ENCODE measurements around the gene SORCS2.

Gene SORCS2

DNA sequence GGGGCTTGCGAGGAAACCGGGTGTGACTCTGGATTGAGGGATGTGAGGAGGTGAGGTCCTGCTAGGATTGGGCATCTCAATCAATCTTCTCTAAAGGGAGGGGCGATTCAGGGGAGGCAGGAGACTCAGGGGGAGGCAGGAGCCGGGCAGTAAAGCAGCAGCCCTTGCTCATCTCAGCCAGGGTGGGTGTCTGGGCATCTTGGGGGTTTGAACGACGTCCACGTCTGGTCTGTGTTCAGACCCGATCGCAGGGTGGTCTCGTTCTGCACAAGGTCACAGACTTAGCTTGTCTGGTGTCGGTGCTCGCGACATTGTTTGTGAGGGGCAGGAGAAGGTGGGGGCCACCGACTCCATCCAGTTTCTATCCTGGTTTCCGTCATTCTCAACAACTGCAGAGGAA is 473.7 kb downstream of the SORCS2 start:
- no peaks in the 10 kb centered on the region for H3K27me3 ChIP-seq (ENCODE audit: control insufficient read depth in 1 of 2, insufficient read depth in 2 of 2, low read length in 2 of 2)
- H3K4me1 ChIP-seq (ENCODE audit: control insufficient read depth, insufficient read depth, low read length), result no peaks in the 10 kb centered on the region
- H3K9me3 ChIP-seq (ENCODE audit: control insufficient read depth in 2 of 2, low read length in 2 of 2), result peaks cover 0 to 6% of the 10 kb centered on the region in 2 donors
- no peaks in the 10 kb centered on the region for H3K36me3 ChIP-seq (ENCODE audit: control insufficient read depth in 2 of 2, insufficient read depth in 2 of 2, low read length in 2 of 2)
- no peak overlapping the region for H3K27ac ChIP-seq (ENCODE audit: low read length)
- no peak overlapping the region for H3K9ac ChIP-seq (ENCODE audit: low read length in 2 of 2)
- H3K4me3 ChIP-seq (ENCODE audit: low read length in 2 of 2), result no peak overlapping the region

DNA sequence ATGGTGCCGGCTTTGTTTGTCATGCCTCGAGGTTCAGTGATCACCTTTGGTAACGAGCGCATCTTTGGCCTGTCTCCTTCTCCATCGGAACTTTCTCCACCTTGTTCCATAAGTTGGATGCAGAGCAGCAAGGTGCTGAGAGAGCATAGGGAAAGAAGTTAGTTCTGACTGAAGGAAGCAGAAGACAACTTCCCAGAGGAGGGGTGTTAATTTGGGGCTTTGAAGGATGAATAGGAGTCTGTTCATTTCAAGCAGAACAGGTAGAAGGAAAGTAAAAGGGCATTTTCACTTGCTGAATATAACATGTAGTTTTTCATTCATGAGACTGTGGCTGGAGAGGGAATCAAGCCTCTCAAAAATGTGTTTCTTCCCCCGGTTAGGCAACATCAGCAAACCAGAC is 474.4 kb downstream of the SORCS2 start:
- Histone ChIP-seq H3K4me1 (ENCODE audit: control insufficient read depth, insufficient read depth, low read length) (no peaks in the 10 kb centered on the region), H3K9me3 (ENCODE audit: control insufficient read depth in 2 of 2, low read length in 2 of 2) (peaks cover 0 to 6% of the 10 kb centered on the region in 2 donors), H3K4me3 (ENCODE audit: low read length in 2 of 2) (no peak overlapping the region), H3K27me3 (ENCODE audit: control insufficient read depth in 1 of 2, insufficient read depth in 2 of 2, low read length in 2 of 2) (no peaks in the 10 kb centered on the region), H3K27ac (ENCODE audit: low read length) (no peak overlapping the region), H3K9ac (ENCODE audit: low read length in 2 of 2) (no peak overlapping the region), H3K36me3 (ENCODE audit: control insufficient read depth in 2 of 2, insufficient read depth in 2 of 2, low read length in 2 of 2) (no peaks in the 10 kb centered on the region)

DNA sequence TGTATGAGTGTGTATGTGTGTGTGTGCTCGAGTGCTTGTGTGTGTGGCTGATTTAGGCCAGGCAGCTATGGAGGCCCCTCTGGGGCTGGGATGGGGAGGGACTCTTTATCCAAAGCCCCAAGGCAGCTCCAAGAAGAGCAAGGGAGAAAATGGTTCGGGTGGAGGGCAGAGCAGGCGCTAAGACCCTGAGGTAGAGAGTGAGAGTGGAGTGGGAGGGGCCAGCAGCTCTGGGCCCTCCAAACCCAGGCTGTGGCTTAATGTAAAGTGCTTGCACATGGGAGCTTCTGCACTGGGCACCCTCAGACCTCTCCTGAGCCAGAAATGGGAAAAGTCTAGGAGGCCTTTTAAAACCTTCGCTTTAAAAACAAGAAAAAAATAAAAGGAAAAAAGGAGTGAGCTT is 475.9 kb downstream of the SORCS2 start:
- H3K27me3 ChIP-seq (ENCODE audit: control insufficient read depth in 1 of 2, insufficient read depth in 2 of 2, low read length in 2 of 2), result peaks cover 0 to 4% of the 10 kb centered on the region in 2 donors
- peaks cover 0 to 6% of the 10 kb centered on the region in 2 donors for H3K9me3 ChIP-seq (ENCODE audit: control insufficient read depth in 2 of 2, low read length in 2 of 2)
- no peak overlapping the region for H3K4me3 ChIP-seq (ENCODE audit: low read length in 2 of 2)
- H3K36me3 ChIP-seq (ENCODE audit: control insufficient read depth in 2 of 2, insufficient read depth in 2 of 2, low read length in 2 of 2), result no peaks in the 10 kb centered on the region
- no peaks in the 10 kb centered on the region for H3K4me1 ChIP-seq (ENCODE audit: control insufficient read depth, insufficient read depth, low read length)
- no peak overlapping the region for H3K27ac ChIP-seq (ENCODE audit: low read length)
- no peak overlapping the region for H3K9ac ChIP-seq (ENCODE audit: low read length in 2 of 2)

DNA sequence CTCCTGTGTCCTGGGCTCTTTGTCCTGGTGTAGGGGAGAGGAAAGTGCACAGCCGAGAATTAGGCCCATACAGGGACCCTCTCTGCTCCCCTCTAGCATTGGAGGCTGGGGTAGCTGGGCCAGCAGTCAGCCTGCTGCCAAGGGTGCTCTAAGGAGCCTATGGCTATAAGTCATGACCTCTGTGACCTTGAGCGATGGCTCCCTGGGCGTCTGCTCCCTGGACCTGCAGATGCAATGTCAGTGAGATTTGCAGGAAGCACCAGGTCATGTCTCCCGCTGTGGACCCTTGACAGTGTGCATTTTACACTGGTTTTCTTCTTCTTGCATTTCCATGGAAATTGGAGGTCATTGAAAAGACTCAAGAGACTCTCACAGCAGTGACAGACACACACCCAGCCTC is 476.5 kb downstream of the SORCS2 start:
- H3K9ac ChIP-seq (ENCODE audit: low read length in 2 of 2), result no peak overlapping the region

DNA sequence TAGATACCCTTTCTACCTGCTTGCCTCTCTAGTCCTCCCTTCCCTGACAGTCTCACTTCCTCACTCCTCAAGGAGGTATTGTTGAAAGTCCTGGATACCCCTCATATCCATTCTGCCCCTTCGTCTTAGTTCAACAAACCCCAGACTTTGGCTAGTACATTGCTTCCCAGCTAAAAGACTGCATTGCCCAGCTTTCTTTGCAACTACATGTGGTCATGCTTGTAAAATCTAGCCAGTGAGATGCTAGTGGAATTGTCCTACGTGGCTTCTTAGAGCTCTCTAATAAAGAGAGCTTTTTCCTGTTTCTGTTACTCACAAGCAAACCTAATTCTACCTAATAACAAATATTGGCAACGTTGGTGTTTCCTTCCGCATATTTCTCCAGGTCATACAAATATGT is 480.3 kb downstream of the SORCS2 start:
- Histone ChIP-seq H3K9ac (ENCODE audit: low read length in 2 of 2) (no peak overlapping the region), H3K27me3 (ENCODE audit: control insufficient read depth in 1 of 2, insufficient read depth in 2 of 2, low read length in 2 of 2) (peaks cover 0 to 4% of the 10 kb centered on the region in 2 donors), H3K4me3 (ENCODE audit: low read length in 2 of 2) (no peak overlapping the region), H3K27ac (ENCODE audit: low read length) (no peak overlapping the region), H3K4me1 (ENCODE audit: control insufficient read depth, insufficient read depth, low read length) (no peaks in the 10 kb centered on the region), H3K36me3 (ENCODE audit: control insufficient read depth in 2 of 2, insufficient read depth in 2 of 2, low read length in 2 of 2) (no peaks in the 10 kb centered on the region), H3K9me3 (ENCODE audit: control insufficient read depth in 2 of 2, low read length in 2 of 2) (peaks cover 0 to 6% of the 10 kb centered on the region in 2 donors)

More for the DNA sequence above, 476.5 kb downstream of the SORCS2 start:
- Histone ChIP-seq H3K27me3 (ENCODE audit: control insufficient read depth in 1 of 2, insufficient read depth in 2 of 2, low read length in 2 of 2) (peaks cover 0 to 4% of the 10 kb centered on the region in 2 donors), H3K36me3 (ENCODE audit: control insufficient read depth in 2 of 2, insufficient read depth in 2 of 2, low read length in 2 of 2) (no peaks in the 10 kb centered on the region), H3K27ac (ENCODE audit: low read length) (no peak overlapping the region), H3K4me3 (ENCODE audit: low read length in 2 of 2) (no peak overlapping the region), H3K9me3 (ENCODE audit: control insufficient read depth in 2 of 2, low read length in 2 of 2) (peaks cover 0 to 6% of the 10 kb centered on the region in 2 donors), H3K4me1 (ENCODE audit: control insufficient read depth, insufficient read depth, low read length) (no peaks in the 10 kb centered on the region)

GRCh38 chr4:7673121-7673520 is 480.8 kb downstream of the SORCS2 start:
- H3K36me3 ChIP-seq (ENCODE audit: control insufficient read depth in 2 of 2, insufficient read depth in 2 of 2, low read length in 2 of 2), result no peaks in the 10 kb centered on the region

GRCh38 chr4:7674706-7675105 is 482.4 kb downstream of the SORCS2 start:
- Histone ChIP-seq H3K4me1 (ENCODE audit: control insufficient read depth, insufficient read depth, low read length) (no peaks in the 10 kb centered on the region), H3K27ac (ENCODE audit: low read length) (no peak overlapping the region), H3K9ac (ENCODE audit: low read length in 2 of 2) (no peak overlapping the region), H3K4me3 (ENCODE audit: low read length in 2 of 2) (no peak overlapping the region), H3K36me3 (ENCODE audit: control insufficient read depth in 2 of 2, insufficient read depth in 2 of 2, low read length in 2 of 2) (no peaks in the 10 kb centered on the region), H3K9me3 (ENCODE audit: control insufficient read depth in 2 of 2, low read length in 2 of 2) (peaks cover 0 to 6% of the 10 kb centered on the region in 2 donors), H3K27me3 (ENCODE audit: control insufficient read depth in 1 of 2, insufficient read depth in 2 of 2, low read length in 2 of 2) (peaks cover 0 to 4% of the 10 kb centered on the region in 2 donors)

More at GRCh38 chr4:7673121-7673520, 480.8 kb downstream of the SORCS2 start:
- no peaks in the 10 kb centered on the region for H3K4me1 ChIP-seq (ENCODE audit: control insufficient read depth, insufficient read depth, low read length)
- H3K9ac ChIP-seq (ENCODE audit: low read length in 2 of 2), result no peak overlapping the region
- peaks cover 0 to 4% of the 10 kb centered on the region in 2 donors for H3K27me3 ChIP-seq (ENCODE audit: control insufficient read depth in 1 of 2, insufficient read depth in 2 of 2, low read length in 2 of 2)
- no peak overlapping the region for H3K27ac ChIP-seq (ENCODE audit: low read length)
- H3K9me3 ChIP-seq (ENCODE audit: control insufficient read depth in 2 of 2, low read length in 2 of 2), result peaks cover 0 to 6% of the 10 kb centered on the region in 2 donors
- H3K4me3 ChIP-seq (ENCODE audit: low read length in 2 of 2), result no peak overlapping the region

DNA sequence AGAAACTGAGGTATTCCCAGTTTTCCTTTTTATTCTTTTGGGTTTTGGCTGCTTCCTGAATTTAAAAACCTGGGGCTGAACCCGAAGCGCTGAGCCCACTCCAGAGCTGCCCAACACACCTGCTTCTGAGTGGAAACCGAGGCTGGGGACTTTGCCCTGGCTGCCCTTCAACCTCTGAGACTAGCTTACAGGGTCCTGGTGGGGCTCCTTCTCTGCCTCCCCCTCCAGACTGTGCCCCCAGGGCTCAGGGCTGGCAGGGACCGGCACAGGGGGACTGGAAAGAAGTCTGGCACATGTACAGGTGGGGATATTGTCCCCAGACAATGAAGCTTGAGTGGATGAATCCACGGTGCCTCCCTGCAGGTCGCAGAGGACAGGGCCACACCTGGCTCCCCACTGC is 482.8 kb downstream of the SORCS2 start:
- H3K27me3 ChIP-seq (ENCODE audit: control insufficient read depth in 1 of 2, insufficient read depth in 2 of 2, low read length in 2 of 2), result peaks cover 0 to 4% of the 10 kb centered on the region in 2 donors
- no peak overlapping the region for H3K27ac ChIP-seq (ENCODE audit: low read length)
- no peaks in the 10 kb centered on the region for H3K36me3 ChIP-seq (ENCODE audit: control insufficient read depth in 2 of 2, insufficient read depth in 2 of 2, low read length in 2 of 2)
- no peaks in the 10 kb centered on the region for H3K4me1 ChIP-seq (ENCODE audit: control insufficient read depth, insufficient read depth, low read length)
- H3K9ac ChIP-seq (ENCODE audit: low read length in 2 of 2), result no peak overlapping the region
- H3K4me3 ChIP-seq (ENCODE audit: low read length in 2 of 2), result no peak overlapping the region
- H3K9me3 ChIP-seq (ENCODE audit: control insufficient read depth in 2 of 2, low read length in 2 of 2), result peaks cover 0 to 6% of the 10 kb centered on the region in 2 donors

DNA sequence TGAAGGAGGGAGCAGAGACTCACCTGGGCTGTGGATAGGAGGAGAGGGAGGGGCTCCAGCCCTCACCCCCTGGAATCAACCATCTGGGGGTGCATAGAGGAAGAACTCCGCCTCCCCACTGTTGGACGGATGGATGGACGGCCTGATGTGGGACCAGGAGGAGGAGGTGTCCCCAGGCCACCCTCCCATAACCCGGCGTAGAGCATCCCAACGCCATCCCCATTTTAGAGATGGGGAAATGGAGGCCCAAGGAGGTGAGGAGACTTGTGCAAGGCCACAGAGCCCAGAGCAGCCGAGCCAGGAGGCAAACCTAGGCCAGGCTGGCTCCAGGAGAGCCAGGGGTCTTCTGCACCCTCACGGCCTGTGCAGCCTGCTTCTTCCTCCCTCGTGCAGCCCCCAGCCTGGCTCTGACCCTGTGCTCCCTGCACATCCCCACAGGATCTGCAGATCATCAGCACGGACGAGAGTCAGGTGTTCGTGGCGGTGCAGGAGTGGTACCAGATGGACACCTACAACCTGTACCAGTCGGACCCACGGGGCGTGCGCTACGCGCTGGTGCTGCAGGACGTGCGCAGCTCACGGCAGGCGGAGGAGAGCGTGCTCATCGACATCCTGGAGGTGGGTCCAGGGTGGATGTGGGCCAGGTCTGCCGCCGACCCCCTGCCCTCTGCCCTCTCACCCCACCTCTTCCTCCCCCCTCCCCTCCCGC is 483.4 kb downstream of the SORCS2 start:
- no peak overlapping the region for H3K9ac ChIP-seq (ENCODE audit: low read length in 2 of 2)
- no peak overlapping the region for H3K27ac ChIP-seq (ENCODE audit: low read length)
- no peaks in the 10 kb centered on the region for H3K4me1 ChIP-seq (ENCODE audit: control insufficient read depth, insufficient read depth, low read length)
- H3K27me3 ChIP-seq (ENCODE audit: control insufficient read depth in 1 of 2, insufficient read depth in 2 of 2, low read length in 2 of 2), result peaks cover 0 to 4% of the 10 kb centered on the region in 2 donors
- no peak overlapping the region for H3K4me3 ChIP-seq (ENCODE audit: low read length in 2 of 2)
- peaks cover 0 to 1% of the 10 kb centered on the region in 2 donors for H3K9me3 ChIP-seq (ENCODE audit: control insufficient read depth in 2 of 2, low read length in 2 of 2)
- no peaks in the 10 kb centered on the region for H3K36me3 ChIP-seq (ENCODE audit: control insufficient read depth in 2 of 2, insufficient read depth in 2 of 2, low read length in 2 of 2)

DNA sequence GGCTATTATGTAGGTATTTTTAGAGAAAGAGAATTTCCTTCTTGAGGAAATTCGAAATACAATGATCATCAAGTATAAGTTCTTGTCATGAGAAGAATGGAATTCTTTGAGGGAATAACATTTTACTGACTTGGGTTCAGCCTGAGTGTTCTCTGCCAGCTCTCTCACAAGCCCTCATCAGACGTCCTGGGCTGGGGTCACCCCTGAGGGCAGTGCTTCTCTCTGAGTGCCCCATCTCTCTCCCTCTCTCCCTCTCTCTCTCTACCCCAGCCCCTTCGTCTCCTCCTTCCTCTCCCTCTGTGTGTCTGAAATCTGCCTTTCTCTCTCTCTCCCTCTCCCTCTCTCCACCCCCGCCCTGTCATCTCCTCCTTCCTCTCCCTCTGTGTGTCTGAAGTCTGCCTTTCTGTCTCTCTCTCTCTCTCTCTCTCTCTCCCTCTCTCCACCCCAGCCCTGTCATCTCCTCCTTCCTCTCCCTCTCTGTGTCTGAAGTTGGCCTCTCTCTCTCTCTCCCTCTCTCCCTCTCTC is 484.1 kb downstream of the SORCS2 start:
- Histone ChIP-seq H3K36me3 (ENCODE audit: control insufficient read depth in 2 of 2, insufficient read depth in 2 of 2, low read length in 2 of 2) (no peaks in the 10 kb centered on the region), H3K27ac (ENCODE audit: low read length) (no peak overlapping the region), H3K4me1 (ENCODE audit: control insufficient read depth, insufficient read depth, low read length) (no peaks in the 10 kb centered on the region), H3K27me3 (ENCODE audit: control insufficient read depth in 1 of 2, insufficient read depth in 2 of 2, low read length in 2 of 2) (peaks cover 0 to 4% of the 10 kb centered on the region in 2 donors), H3K4me3 (ENCODE audit: low read length in 2 of 2) (no peak overlapping the region), H3K9me3 (ENCODE audit: control insufficient read depth in 2 of 2, low read length in 2 of 2) (no peaks in the 10 kb centered on the region), H3K9ac (ENCODE audit: low read length in 2 of 2) (no peak overlapping the region)

DNA sequence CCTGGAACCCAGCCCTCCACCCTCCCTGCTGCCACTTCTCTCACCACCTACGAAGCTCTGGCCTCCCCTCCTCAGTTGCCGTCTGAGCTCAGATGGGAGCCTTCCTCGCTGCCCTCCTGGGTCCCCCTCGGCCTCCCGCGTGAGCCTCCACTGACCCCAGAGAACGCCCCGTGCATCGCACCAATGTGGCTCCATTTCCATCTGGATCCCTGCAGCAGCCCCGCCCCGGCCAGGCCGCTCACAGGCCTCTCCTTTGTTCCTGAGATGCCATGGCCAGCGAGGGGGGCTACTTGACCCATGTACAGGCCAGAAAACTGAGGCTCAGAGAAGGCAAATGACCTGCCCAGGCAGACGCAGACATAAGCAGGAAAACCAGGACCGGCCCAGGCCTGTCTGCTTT is 484.7 kb downstream of the SORCS2 start:
- H3K4me1 ChIP-seq (ENCODE audit: control insufficient read depth, insufficient read depth, low read length), result no peaks in the 10 kb centered on the region
- H3K4me3 ChIP-seq (ENCODE audit: low read length in 2 of 2), result no peak overlapping the region
- peaks cover 0 to 4% of the 10 kb centered on the region in 2 donors for H3K27me3 ChIP-seq (ENCODE audit: control insufficient read depth in 1 of 2, insufficient read depth in 2 of 2, low read length in 2 of 2)
- no peaks in the 10 kb centered on the region for H3K36me3 ChIP-seq (ENCODE audit: control insufficient read depth in 2 of 2, insufficient read depth in 2 of 2, low read length in 2 of 2)
- peaks cover 0 to 6% of the 10 kb centered on the region in 2 donors for H3K9me3 ChIP-seq (ENCODE audit: control insufficient read depth in 2 of 2, low read length in 2 of 2)
- H3K9ac ChIP-seq (ENCODE audit: low read length in 2 of 2), result no peak overlapping the region
- no peak overlapping the region for H3K27ac ChIP-seq (ENCODE audit: low read length)

Measured in stomach smooth muscle (tissue), 2 donors.